Gastroesophageal sphincter (tissue), 3 donors: ENCODE data around the gene SERPINA12.
"Not testable (repeated sequence)": the region's sequence is repeated elsewhere in the genome, so short reads cannot be mapped to it uniquely, and the experiment has no call there.

Experiments used
- POLR2A ChIP-seq, 2 donors: fragments of 450-650 bp; IDR thresholded peaks; one replicate each; pipeline ENCODE4 v1.6.1; 2017; ENCODE audit warnings: antibody characterized with exemption in 2 of 2, mild to moderate bottlenecking in 2 of 2, moderate library complexity in 1 of 2
- TF ChIP-seq, protein P1 (sequence below), 4 experiments: fragments of 200-600 bp in 2 of 4; fragments of 450-650 bp in 2 of 4; sonication (generic) in 1 of 4; IDR thresholded peaks; one replicate each; pipeline ENCODE4 v1.5.1; 2017 to 2019; ENCODE audit warnings: antibody characterized with exemption in 4 of 4, mild to moderate bottlenecking in 2 of 4, moderate library complexity in 2 of 4

DNA sequence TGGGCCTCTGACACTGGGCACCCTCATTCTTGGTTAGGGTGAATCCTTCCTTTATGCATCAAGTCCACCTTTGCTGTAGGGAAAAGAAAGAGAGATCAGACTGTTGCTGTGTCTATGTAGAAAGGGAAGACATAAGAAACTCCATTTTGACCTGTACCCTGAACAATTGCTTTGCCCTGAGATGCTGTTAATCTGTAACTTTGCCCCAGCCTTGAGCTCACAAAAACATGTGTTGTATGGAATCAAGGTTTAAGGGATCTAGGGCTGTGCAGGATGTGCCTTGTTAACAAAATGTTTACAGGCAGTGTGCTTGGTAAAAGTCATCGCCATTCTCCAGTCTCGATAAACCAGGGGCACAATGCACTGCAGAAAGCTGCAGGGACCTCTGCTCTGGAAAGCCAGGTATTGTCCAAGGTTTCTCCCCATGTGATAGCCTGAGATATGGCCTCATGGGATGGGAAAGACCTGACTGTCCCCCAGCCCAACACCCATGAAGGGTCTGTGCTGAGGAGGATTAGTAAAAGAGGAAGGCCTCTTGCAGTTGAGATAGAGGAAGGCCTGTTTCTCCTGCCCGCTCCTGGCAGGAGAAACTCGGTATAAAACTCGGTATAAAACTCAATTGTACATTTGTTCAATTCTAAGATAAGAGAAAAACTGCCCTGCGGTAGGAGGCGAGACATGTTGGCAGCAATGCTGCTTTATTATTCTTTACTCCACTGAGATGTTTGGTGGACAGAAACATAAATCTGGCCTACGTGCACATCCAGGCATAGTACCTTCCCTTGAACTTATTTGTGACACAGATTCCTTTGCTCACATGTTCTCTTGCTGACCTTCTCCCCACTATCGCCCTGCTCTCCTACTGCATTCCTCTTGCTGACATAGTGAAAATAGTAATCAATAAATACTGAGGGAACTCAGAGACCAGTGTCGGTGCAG is 26.9 kb downstream of the SERPINA12 start:
- TF ChIP-seq, protein P1, sequence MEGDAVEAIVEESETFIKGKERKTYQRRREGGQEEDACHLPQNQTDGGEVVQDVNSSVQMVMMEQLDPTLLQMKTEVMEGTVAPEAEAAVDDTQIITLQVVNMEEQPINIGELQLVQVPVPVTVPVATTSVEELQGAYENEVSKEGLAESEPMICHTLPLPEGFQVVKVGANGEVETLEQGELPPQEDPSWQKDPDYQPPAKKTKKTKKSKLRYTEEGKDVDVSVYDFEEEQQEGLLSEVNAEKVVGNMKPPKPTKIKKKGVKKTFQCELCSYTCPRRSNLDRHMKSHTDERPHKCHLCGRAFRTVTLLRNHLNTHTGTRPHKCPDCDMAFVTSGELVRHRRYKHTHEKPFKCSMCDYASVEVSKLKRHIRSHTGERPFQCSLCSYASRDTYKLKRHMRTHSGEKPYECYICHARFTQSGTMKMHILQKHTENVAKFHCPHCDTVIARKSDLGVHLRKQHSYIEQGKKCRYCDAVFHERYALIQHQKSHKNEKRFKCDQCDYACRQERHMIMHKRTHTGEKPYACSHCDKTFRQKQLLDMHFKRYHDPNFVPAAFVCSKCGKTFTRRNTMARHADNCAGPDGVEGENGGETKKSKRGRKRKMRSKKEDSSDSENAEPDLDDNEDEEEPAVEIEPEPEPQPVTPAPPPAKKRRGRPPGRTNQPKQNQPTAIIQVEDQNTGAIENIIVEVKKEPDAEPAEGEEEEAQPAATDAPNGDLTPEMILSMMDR (IDR thresholded peaks at IDR 0.05): not testable (repeated sequence)
- not testable (repeated sequence) for TF ChIP-seq POLR2A (IDR thresholded peaks at IDR 0.05)
